BLaER1 treated with 17β-estradiol and CSF1 and Interleukin-3, amounts not matched to agents 10 nM and 100 nM (cell line): Measurements from ENCODE around the gene SLC19A1.

Source experiments
- H3K27ac ChIP-seq, 11 experiments: shearing (Covaris generic); formaldehyde crosslinking; 2 replicates each; pipeline ENCODE4 v1.8.1; 2022
- H3K27me3 ChIP-seq, 11 experiments: shearing (Covaris generic); formaldehyde crosslinking; 2 replicates each; pipeline ENCODE4 v1.8.1; 2022
- H3K36me3 ChIP-seq, 11 experiments: shearing (Covaris generic); formaldehyde crosslinking; 2 replicates each; pipeline ENCODE4 v1.8.1; 2022
- H3K4me1 ChIP-seq, 10 experiments: shearing (Covaris generic); formaldehyde crosslinking; 2 replicates each; pipeline ENCODE4 v1.8.1; 2022
- H3K4me2 ChIP-seq, 11 experiments: shearing (Covaris generic); formaldehyde crosslinking; 2 replicates each; pipeline ENCODE4 v1.8.1; 2022
- H3K4me3 ChIP-seq, 10 experiments: shearing (Covaris generic); formaldehyde crosslinking; 2 replicates each; pipeline ENCODE4 v1.8.1; 2022
- H3K9ac ChIP-seq, 11 experiments: shearing (Covaris generic); formaldehyde crosslinking; 2 replicates each; pipeline ENCODE4 v1.8.1; 2022
- H3K9me3 ChIP-seq, 11 experiments: shearing (Covaris generic); formaldehyde crosslinking; replicated peaks in 1 of 11; 2 replicates each; pipeline ENCODE4 v1.8.1; 2022
- H4K20me1 ChIP-seq, 11 experiments: shearing (Covaris generic); formaldehyde crosslinking; 2 replicates each; pipeline ENCODE4 v1.8.1; 2022
- Cebpa-rat ChIP-seq, 11 experiments: shearing (Covaris generic); IDR thresholded peaks; 2 replicates each; pipeline ENCODE4 v1.8.1; 2022

The SLC19A1 gene

DNA sequence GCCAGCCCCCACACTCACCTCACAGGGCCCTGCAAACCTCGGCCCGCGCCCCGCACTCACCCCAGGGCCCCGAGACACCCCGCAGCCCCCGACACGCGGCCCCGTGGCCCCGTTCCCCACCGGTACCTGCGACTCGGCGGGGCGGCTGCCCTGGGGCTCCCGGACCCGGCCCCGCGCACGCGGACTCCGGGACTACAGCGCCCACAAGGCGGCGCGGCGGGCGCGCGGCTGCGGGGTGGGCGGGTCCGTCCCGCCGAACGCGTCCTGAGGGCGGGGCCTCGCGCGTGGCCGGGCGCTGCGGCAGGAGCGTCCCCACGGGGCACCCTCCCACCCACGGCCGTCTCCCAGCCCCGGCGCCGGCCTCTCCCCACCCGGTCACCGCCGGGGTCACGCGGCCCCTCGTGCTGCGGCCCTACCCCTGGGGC lies at the start of gene SLC19A1:
Gene SLC19A1, minus strand, starts transcription at position 199 of the 425 bp plus-strand sequence. CDS start 4,481 bp downstream, outside the sequence.
- Histone ChIP-seq H3K9ac (peak within 1 kb of the TSS; percentile 74 to 87 (median 84)), H3K4me2 (peak within 1 kb of the TSS; percentile 94 to 100 (median 99)), H3K27me3 (peaks cover 0 to 8% (median 0%) of the 10 kb centered on the region in 11 experiments; a peak in 2 of 22 replicates), H3K36me3 (peaks cover 0 to 35% (median 12%) of the 10 kb centered on the region in 11 experiments; a peak in 16 of 22 replicates), H3K4me1 (peaks cover 41 to 62% (median 51%) of the 10 kb centered on the region in 10 experiments), H4K20me1 (peaks cover 0 to 37% (median 31%) of the 10 kb centered on the region in 11 experiments; a peak in 17 of 22 replicates), H3K4me3 (peak within 1 kb of the TSS; percentile 55 to 74 (median 68)), H3K9me3 (no peaks in the 10 kb centered on the region), H3K27ac (peak within 1 kb of the TSS; percentile 45 to 88 (median 84); a peak in 21 of 22 replicates)
- TF ChIP-seq Cebpa-rat (IDR thresholded peaks at IDR 0.05) = no peak

DNA sequence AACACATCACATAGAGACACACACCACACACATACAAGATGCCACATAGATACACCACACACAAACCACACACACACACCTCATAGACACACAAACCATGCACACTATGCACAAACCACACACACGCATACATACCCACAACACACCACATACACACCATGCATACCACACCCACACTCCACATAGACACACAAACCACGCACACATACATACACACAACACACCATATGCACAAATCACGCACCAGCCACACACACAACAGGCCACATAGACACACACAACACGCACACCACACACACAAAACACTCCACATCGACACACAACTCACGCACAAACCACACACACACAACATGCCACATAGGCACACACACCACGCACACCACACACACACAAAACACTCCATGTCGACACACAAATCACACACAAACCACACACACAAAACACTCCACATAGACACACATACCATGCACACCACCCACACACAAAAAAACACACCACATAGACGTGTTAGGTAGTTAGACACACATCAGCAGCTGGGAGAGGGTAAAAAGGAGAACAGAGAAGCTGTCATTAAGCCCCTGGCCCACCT lies 49.5 kb upstream of the SLC19A1 start:
- Histone ChIP-seq H3K9ac (0 out of 22 replicates have a peak overlapping the region, but pooled peaks of 1 of the 11 experiments have one; percentile 5), H3K9me3 (peaks cover 28 to 44% (median 36%) of the 10 kb centered on the region in 11 experiments), H3K4me2 (peak overlapping the region in 8 of 11 experiments; percentile 15 to 54 (median 38); a peak in 17 of 22 replicates), H3K27ac (peak overlapping the region in 1 of 11 experiments; percentile 26; a peak in 2 of 22 replicates), H3K4me1 (peaks cover 8 to 60% (median 40%) of the 10 kb centered on the region in 10 experiments; a peak in 19 of 20 replicates), H3K27me3 (peaks cover 0 to 15% (median 0%) of the 10 kb centered on the region in 11 experiments; a peak in 6 of 22 replicates), H3K36me3 (no peaks in the 10 kb centered on the region), H4K20me1 (peaks cover 0 to 7% (median 0%) of the 10 kb centered on the region in 11 experiments; a peak in 4 of 22 replicates), H3K4me3 (no peak overlapping the region)
- TF ChIP-seq Cebpa-rat (IDR thresholded peaks at IDR 0.05) = no peak

- Histone ChIP-seq H4K20me1 (peaks cover 0 to 5% (median 0%) of the 10 kb centered on the region in 11 experiments; a peak in 4 of 22 replicates), H3K9me3 (peaks cover 35 to 51% (median 43%) of the 10 kb centered on the region in 11 experiments), H3K4me1 (peaks cover under 1 to 52% (median 33%) of the 10 kb centered on the region in 10 experiments; a peak in 19 of 20 replicates), H3K4me2 (peak overlapping the region; percentile 8 to 74 (median 46); a peak in 15 of 22 replicates), H3K27ac (no peak overlapping the region), H3K27me3 (peaks cover 0 to 10% (median 0%) of the 10 kb centered on the region in 11 experiments; a peak in 6 of 22 replicates), H3K9ac (0 out of 22 replicates have a peak overlapping the region, but pooled peaks of 2 of the 11 experiments have one; percentile 28 to 42), H3K4me3 (peak overlapping the region in 7 of 10 experiments; percentile 27 to 61 (median 51); a peak in 13 of 20 replicates), H3K36me3 (no peaks in the 10 kb centered on the region; a peak in 2 of 22 replicates)
- no peak for TF ChIP-seq Cebpa-rat (IDR thresholded peaks at IDR 0.05)
These were observed 48.7 kb upstream of the SLC19A1 start for GRCh38 chr21:45590726-45591618.

GRCh38 chr21:45590246-45590725 lies 48.0 kb upstream of the SLC19A1 start:
- Histone ChIP-seq H3K4me3 (peak overlapping the region; percentile 42 to 68 (median 52); a peak in 16 of 20 replicates), H3K4me2 (peak overlapping the region; percentile 65 to 82 (median 72)), H3K36me3 (no peaks in the 10 kb centered on the region; a peak in 2 of 22 replicates), H3K27me3 (peaks cover 0 to 3% (median 0%) of the 10 kb centered on the region in 11 experiments; a peak in 5 of 22 replicates), H3K27ac (peak overlapping the region in 5 of 11 experiments; percentile 20 to 58 (median 46); a peak in 7 of 22 replicates), H3K9me3 (peaks cover 42 to 58% (median 50%) of the 10 kb centered on the region in 11 experiments), H4K20me1 (no peaks in the 10 kb centered on the region), H3K4me1 (peaks cover 0 to 46% (median 26%) of the 10 kb centered on the region in 10 experiments; a peak in 16 of 20 replicates), H3K9ac (peak overlapping the region in 9 of 11 experiments; percentile 29 to 66 (median 53); a peak in 12 of 22 replicates)
- TF ChIP-seq Cebpa-rat (IDR thresholded peaks at IDR 0.05) = no peak

DNA sequence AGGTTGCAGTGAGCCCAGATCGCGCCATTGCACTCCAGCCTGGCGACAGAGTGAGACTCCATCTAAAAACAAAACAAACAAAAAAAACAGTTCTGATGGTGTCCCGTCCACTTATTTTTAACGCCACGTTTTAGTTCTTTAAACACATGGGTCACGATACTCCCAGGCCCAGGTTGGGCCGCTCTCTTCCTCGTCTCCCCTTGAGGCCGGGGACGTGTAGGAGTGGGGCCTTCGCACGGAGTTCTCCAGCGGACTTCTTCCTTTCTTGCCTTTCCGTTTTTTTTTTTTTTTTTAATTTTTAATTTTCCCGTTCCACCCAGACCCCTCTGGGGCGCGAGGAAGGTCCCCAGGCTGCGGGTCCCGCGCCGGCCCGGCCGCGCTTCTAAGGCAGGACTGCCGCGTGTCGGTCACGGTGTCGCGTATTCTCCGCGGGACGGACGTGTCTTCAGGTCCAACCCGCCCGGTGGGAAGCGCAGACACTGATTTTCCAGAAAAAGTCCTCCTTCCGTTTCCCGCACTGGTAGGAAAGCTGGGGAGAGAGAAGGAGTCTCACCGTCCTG lies 47.5 kb upstream of the SLC19A1 start:
- H4K20me1 ChIP-seq = no peaks in the 10 kb centered on the region
- H3K27me3 ChIP-seq = no peaks in the 10 kb centered on the region
- peak overlapping the region in 9 of 11 experiments; percentile 29 to 66 (median 53); a peak in 12 of 22 replicates for H3K9ac ChIP-seq
- peaks cover 47 to 63% (median 55%) of the 10 kb centered on the region in 11 experiments for H3K9me3 ChIP-seq
- H3K4me1 ChIP-seq = peaks cover 0 to 40% (median 21%) of the 10 kb centered on the region in 10 experiments; a peak in 16 of 20 replicates
- peak overlapping the region in 5 of 11 experiments; percentile 20 to 58 (median 46); a peak in 6 of 22 replicates for H3K27ac ChIP-seq
- no peaks in the 10 kb centered on the region; a peak in 2 of 22 replicates for H3K36me3 ChIP-seq
- TF ChIP-seq Cebpa-rat (IDR thresholded peaks at IDR 0.05) = no peak
- H3K4me3 ChIP-seq = peak overlapping the region; percentile 42 to 68 (median 52); a peak in 16 of 20 replicates
- H3K4me2 ChIP-seq = peak overlapping the region; percentile 65 to 82 (median 72)

GRCh38 chr21:45588871-45589491 lies 46.7 kb upstream of the SLC19A1 start:
- Histone ChIP-seq H4K20me1 (no peaks in the 10 kb centered on the region), H3K9me3 (peaks cover 55 to 71% (median 63%) of the 10 kb centered on the region in 11 experiments), H3K4me3 (no peak overlapping the region), H3K27ac (no peak overlapping the region), H3K9ac (no peak overlapping the region), H3K27me3 (no peaks in the 10 kb centered on the region), H3K36me3 (no peaks in the 10 kb centered on the region; a peak in 2 of 22 replicates), H3K4me2 (no peak overlapping the region), H3K4me1 (peaks cover 0 to 34% (median 17%) of the 10 kb centered on the region in 10 experiments; a peak in 16 of 20 replicates)
- TF ChIP-seq Cebpa-rat (IDR thresholded peaks at IDR 0.05) = no peak

DNA sequence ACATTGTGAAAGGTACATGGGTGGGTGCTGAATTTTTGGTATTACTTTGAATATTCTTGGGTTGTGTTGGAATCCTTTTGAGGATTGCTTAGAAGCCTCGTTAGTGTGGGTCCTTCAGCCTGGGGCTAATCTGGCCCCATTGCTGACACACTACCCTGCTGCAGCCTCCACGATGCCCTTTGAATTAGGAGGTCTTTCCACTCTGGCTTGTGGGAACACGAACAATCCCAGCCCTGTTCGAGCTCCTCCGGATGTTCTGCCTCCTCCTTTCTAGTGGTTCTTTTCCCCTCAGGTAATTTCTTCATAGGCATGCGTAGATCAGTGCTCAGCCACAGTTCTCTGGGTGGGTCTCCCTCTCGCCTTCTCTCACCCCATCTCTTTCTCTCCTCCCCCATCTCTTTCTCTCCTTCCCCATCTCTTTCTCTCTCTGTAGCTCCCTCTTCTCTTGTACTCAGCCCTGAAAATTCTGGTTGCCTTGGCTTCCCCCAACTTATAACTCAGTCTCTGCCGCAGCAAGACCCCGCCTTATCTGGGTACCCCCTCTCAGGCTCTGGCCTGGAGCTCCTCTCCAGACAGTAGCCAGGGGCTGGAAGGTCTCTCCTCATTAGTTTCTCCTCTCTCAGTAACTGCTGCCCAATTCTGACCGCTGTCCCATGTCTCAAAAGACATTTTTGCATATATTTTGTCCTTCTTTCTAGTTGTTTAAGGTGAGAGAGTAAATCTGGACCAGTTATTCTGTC lies 46.0 kb upstream of the SLC19A1 start:
- H3K9me3 ChIP-seq = peaks cover 62 to 74% (median 70%) of the 10 kb centered on the region in 11 experiments
- peaks cover 0 to 26% (median 17%) of the 10 kb centered on the region in 10 experiments; a peak in 16 of 20 replicates for H3K4me1 ChIP-seq
- H3K36me3 ChIP-seq = no peaks in the 10 kb centered on the region; a peak in 2 of 22 replicates
- H3K27ac ChIP-seq = no peak overlapping the region
- no peak overlapping the region for H3K4me3 ChIP-seq
- no peak overlapping the region for H3K4me2 ChIP-seq
- no peaks in the 10 kb centered on the region for H4K20me1 ChIP-seq
- TF ChIP-seq Cebpa-rat (IDR thresholded peaks at IDR 0.05) = no peak
- no peaks in the 10 kb centered on the region for H3K27me3 ChIP-seq
- no peak overlapping the region for H3K9ac ChIP-seq
